Panc1 (cell line): ENCODE measurements around the gene SPSB3. TPM values are rescaled to one million over a fixed set of nuclear protein-coding genes. Genes with fewer than 3 reads are reported as not detected.

Experiments
- ATAC-seq: fragments of 200-7000 bp; cut with Tn5 transposase; 2 replicates; pipeline ENCODE4 v1.9.1; 2020; ENCODE audit warnings: mild to moderate bottlenecking, moderate library complexity
- BruUV-seq: library from RNA; stranded (reverse); fragments of 400-500 nt; replicated peaks from 2 replicates; lab custom pipeline; 2021; lab: Mats Ljungman, UMichigan
- CTCF ChIA-PET: fragments of 300-600 bp; sonication (Branson Sonifier 250); formaldehyde crosslinking; loops from one replicate; lab custom pipeline; 2022; ENCODE audit warnings: antibody characterized with exemption; lab: Charles Lee
- POLR2A ChIA-PET: fragments of 300-600 bp; sonication (Branson Sonifier 250); formaldehyde crosslinking; loops from one replicate; lab custom pipeline; 2022; ENCODE audit warnings: antibody characterized with exemption; lab: Charles Lee
- DNase-seq: peaks from one replicate; pipeline ENCODE4 v3.0.0-alpha.2; 2010; ENCODE audit warnings: low read depth, low spot score
- H3K27ac ChIP-seq: 2 replicates; pipeline ENCODE4 v1.5.1; 2011; ENCODE audit warnings: mild to moderate bottlenecking, low read length, inconsistent platforms
- H3K27me3 ChIP-seq: fragments of 200-500 bp; sonication (Bioruptor generic); 2 replicates; pipeline ENCODE4 v1.6.0; 2014; ENCODE audit warnings: low read length, inconsistent platforms; ENCODE audit not compliant: control insufficient read depth, insufficient read depth
- H3K36me3 ChIP-seq: fragments of 200-500 bp; sonication (Bioruptor generic); 2 replicates; pipeline ENCODE4 v1.5.1; 2014; ENCODE audit warnings: inconsistent platforms, mild to moderate bottlenecking, low read length, moderate library complexity; ENCODE audit not compliant: control insufficient read depth, insufficient read depth
- H3K4me1 ChIP-seq: 2 replicates; pipeline ENCODE4 v1.5.1; 2011; ENCODE audit warnings: inconsistent platforms, mild to moderate bottlenecking, low read length, moderate library complexity; ENCODE audit not compliant: control insufficient read depth, insufficient read depth
- H3K4me3 ChIP-seq, 2 experiments: 2 replicates each; pipeline ENCODE4 v1.5.1; 2011 to 2012; ENCODE audit warnings: low read depth in 2 of 2, low read length in 2 of 2, mild to moderate bottlenecking in 2 of 2, inconsistent platforms in 1 of 2, moderate library complexity in 1 of 2
- H3K9me3 ChIP-seq: fragments of 200-500 bp; sonication (Bioruptor generic); 2 replicates; pipeline ENCODE4 v1.5.1; 2014; ENCODE audit warnings: low read depth, mild to moderate bottlenecking, inconsistent platforms, low read length, moderate library complexity; ENCODE audit not compliant: control insufficient read depth, insufficient read depth
- POLR2AphosphoS5 ChIP-seq: IDR thresholded peaks from 2 replicates; pipeline ENCODE4 v1.6.1; 2012; ENCODE audit warnings: mild to moderate bottlenecking, low read depth, low read length, moderate library complexity
- SIN3A ChIP-seq: IDR thresholded peaks from 2 replicates; pipeline ENCODE4 v1.6.1; 2012; ENCODE audit warnings: low read depth, mild to moderate bottlenecking, low read length, moderate library complexity, borderline replicate concordance; ENCODE audit not compliant: insufficient read depth
- TCF7L2 ChIP-seq: IDR thresholded peaks from 2 replicates; pipeline ENCODE4 v1.6.1; 2011; ENCODE audit warnings: mild to moderate bottlenecking, low read depth, low read length, inconsistent platforms
- in situ Hi-C: cut with HindIII; loops from 2 replicates; pipeline ENCODE4 v1.10.0; 2016; ENCODE audit warnings: low sequenced_read_pairs, low pct_unique_long_range_greater_than_20kb
- intact Hi-C: fragments of 100-400 bp; cut with micrococcal nuclease; formaldehyde crosslinking; loops from one replicate; pipeline ENCODE4 v1.10.0; 2022; ENCODE audit not compliant: unreplicated experiment
- total RNA-seq: library from RNA; stranded (reverse); gene quantifications from one replicate; pipeline ENCODE4 v1.2.1, GENCODE V29; 2021; ENCODE audit not compliant: unreplicated experiment
- TF ChIP-seq, protein P1 (sequence below), 2 experiments: IDR thresholded peaks; 2 replicates each; pipeline ENCODE4 v1.6.1; 2011 to 2012; ENCODE audit warnings: low read depth in 2 of 2, control low read depth in 1 of 2, low read length in 1 of 2, mild to moderate bottlenecking in 1 of 2, moderate library complexity in 1 of 2; ENCODE audit not compliant: insufficient read depth in 1 of 2
- TF ChIP-seq, protein P2 (sequence below): fragments of 450-650 bp; IDR thresholded peaks from 2 replicates; pipeline ENCODE4 v1.5.1; 2017; ENCODE audit warnings: mild to moderate bottlenecking

SPSB3 gene
- total RNA-seq, 1 experiment from 2014 or later: 23.0 TPM

DNA sequence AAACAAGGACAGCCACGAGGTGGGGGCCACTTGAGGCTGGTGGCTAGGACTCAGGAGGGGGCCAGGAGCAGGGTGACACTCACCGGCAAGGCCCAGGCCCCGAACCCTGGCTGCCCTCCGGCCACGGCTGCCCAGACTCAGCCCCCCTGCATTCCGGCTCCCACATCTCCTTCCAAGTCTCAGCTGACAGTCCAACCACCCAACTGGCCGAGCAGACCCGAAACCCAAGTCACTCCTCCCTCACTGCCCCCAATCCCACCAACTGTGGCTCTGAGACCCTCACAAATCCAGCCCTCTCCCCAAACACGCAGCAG is 34.9 kb upstream of the SPSB3 start:
- ChIA-PET CTCF (no interaction called here), POLR2A (no interaction called here)
- Histone ChIP-seq H3K27ac (no peak overlapping the region), H3K4me3 (no peak overlapping the region), H3K27me3 (no peaks in the 10 kb centered on the region), H3K36me3 (no peaks in the 10 kb centered on the region), H3K9me3 (no peaks in the 10 kb centered on the region), H3K4me1 (peaks cover 5% of the 10 kb centered on the region; the same call in 1 of the 2 replicates)
- intact Hi-C loops (no loop called here), in situ Hi-C loops (no loop called here)
- DNase-seq (no peak), ATAC-seq (no peak)
- BruUV-seq: no TSS peak
- TF ChIP-seq, protein P1, sequence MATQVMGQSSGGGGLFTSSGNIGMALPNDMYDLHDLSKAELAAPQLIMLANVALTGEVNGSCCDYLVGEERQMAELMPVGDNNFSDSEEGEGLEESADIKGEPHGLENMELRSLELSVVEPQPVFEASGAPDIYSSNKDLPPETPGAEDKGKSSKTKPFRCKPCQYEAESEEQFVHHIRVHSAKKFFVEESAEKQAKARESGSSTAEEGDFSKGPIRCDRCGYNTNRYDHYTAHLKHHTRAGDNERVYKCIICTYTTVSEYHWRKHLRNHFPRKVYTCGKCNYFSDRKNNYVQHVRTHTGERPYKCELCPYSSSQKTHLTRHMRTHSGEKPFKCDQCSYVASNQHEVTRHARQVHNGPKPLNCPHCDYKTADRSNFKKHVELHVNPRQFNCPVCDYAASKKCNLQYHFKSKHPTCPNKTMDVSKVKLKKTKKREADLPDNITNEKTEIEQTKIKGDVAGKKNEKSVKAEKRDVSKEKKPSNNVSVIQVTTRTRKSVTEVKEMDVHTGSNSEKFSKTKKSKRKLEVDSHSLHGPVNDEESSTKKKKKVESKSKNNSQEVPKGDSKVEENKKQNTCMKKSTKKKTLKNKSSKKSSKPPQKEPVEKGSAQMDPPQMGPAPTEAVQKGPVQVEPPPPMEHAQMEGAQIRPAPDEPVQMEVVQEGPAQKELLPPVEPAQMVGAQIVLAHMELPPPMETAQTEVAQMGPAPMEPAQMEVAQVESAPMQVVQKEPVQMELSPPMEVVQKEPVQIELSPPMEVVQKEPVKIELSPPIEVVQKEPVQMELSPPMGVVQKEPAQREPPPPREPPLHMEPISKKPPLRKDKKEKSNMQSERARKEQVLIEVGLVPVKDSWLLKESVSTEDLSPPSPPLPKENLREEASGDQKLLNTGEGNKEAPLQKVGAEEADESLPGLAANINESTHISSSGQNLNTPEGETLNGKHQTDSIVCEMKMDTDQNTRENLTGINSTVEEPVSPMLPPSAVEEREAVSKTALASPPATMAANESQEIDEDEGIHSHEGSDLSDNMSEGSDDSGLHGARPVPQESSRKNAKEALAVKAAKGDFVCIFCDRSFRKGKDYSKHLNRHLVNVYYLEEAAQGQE (IDR thresholded peaks at IDR 0.05; ENCODE audit: insufficient read depth in 1 of 2, low read depth in 2 of 2, low read length in 1 of 2): no peak
- TF ChIP-seq POLR2AphosphoS5 (no peak), TCF7L2 (no peak), SIN3A (no peak)
- TF ChIP-seq, protein P2, sequence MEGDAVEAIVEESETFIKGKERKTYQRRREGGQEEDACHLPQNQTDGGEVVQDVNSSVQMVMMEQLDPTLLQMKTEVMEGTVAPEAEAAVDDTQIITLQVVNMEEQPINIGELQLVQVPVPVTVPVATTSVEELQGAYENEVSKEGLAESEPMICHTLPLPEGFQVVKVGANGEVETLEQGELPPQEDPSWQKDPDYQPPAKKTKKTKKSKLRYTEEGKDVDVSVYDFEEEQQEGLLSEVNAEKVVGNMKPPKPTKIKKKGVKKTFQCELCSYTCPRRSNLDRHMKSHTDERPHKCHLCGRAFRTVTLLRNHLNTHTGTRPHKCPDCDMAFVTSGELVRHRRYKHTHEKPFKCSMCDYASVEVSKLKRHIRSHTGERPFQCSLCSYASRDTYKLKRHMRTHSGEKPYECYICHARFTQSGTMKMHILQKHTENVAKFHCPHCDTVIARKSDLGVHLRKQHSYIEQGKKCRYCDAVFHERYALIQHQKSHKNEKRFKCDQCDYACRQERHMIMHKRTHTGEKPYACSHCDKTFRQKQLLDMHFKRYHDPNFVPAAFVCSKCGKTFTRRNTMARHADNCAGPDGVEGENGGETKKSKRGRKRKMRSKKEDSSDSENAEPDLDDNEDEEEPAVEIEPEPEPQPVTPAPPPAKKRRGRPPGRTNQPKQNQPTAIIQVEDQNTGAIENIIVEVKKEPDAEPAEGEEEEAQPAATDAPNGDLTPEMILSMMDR: no peak

DNA sequence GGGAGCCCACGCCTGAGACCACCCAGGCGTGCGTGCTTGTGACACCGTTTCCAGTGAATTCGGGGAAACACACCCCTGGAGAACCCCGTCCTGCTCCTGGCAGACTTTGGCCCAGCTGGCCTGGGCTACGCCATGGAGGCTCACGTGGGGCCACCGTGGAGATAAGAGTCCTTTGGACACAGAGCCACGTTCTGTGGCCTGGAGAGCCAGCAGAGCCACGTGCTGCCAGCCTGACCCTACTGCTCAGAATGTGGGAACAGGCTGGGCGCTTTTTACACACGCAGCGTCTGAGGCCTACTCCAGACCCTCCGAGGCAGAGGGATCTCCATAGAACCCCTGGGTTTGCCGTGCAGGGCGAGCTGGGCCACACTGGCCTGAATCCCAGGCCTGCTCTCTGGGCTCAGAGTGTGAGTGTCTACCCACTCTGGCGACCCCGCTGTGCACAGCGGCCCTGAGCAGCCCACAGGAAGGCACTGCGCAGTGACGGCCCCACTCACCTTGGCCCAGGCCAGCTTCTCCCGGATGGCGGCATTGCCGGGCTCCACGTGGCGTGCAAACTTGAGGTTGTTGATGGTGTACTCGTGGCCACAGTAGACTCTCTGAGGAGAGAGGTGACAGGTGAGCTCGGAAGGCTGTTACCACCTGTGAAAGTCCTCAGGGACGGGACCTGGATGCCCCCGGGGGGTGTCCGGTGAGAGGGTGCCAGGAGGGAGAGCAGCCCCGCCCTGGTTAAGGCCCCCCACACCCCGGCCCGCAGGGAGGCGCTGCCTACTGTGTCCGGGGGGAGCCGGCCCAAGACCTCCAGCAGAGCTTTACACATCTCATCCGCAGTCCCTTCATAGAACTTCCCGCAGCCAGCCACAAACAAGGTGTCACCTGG is 34.3 kb upstream of the SPSB3 start:
- DNase-seq (no peak), ATAC-seq (no peak)
- peaks cover 5% of the 10 kb centered on the region; the same call in 1 of the 2 replicates for H3K4me1 ChIP-seq
- TF ChIP-seq, protein P2: no peak
- no peak for TF ChIP-seq TCF7L2
- TF ChIP-seq POLR2AphosphoS5: no peak
- TF ChIP-seq SIN3A: no peak
- TF ChIP-seq, protein P1 (IDR thresholded peaks at IDR 0.05; ENCODE audit: insufficient read depth in 1 of 2, low read depth in 2 of 2, low read length in 1 of 2): no peak
- no peak overlapping the region for H3K27ac ChIP-seq
- no peaks in the 10 kb centered on the region for H3K36me3 ChIP-seq
- BruUV-seq: no TSS peak
- H3K4me3 ChIP-seq: no peak overlapping the region
- intact Hi-C loops: no loop called here
- no peaks in the 10 kb centered on the region for H3K27me3 ChIP-seq
- CTCF ChIA-PET: no interaction called here
- in situ Hi-C loops: no loop called here
- no peaks in the 10 kb centered on the region for H3K9me3 ChIP-seq
- POLR2A ChIA-PET: no interaction called here
